ENCODE data around the gene CSMD2. TPM values are rescaled to one million over a fixed set of nuclear protein-coding genes. Genes with fewer than 3 reads are reported as not detected.

The CSMD2 gene
- total and polyA plus RNA-seq, 2 of the 8 experiments (the other 6 are each of a cell fraction or from before 2014, with no cell fraction given) = 7.0 to 14.7 TPM

DNA sequence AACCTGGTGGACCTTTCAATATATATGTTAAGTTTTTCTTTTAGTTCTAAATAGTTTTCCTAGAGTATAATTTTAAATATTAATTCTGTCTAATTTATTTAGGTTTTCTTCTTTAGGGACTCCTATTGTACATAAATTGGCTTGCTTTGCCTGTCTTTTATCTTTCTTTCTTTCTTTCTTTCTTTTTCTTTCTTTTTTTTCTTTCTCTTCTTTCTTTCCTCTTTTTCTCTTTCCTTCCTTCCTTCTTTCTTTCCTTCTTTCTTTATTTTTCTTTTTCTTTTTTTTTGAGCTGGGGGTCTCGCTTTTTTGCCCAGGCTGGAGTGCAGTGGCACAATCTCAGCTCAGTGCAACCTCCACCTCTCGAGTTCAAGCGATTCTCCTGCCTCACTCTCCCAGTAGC lies 657.4 kb downstream of the CSMD2 start:
- Histone ChIP-seq H2BK5ac (ENCODE audit: low read depth, low read length) (no peak overlapping the region), H3K56ac (replicated peaks; ENCODE audit: insufficient read length, low read depth, low read length) (no peak overlapping the region), H2BK12ac (ENCODE audit: low read depth, low read length) (no peak overlapping the region), H2BK15ac (ENCODE audit: low read length) (no peak overlapping the region), H3K27ac (ENCODE audit: low read depth, low read length) (no peak overlapping the region), H3K79me1 (ENCODE audit: low read depth, low read length) (no peaks in the 10 kb centered on the region), H2AK5ac (ENCODE audit: low read depth, low read length) (no peak overlapping the region), H3K4ac (replicated peaks; ENCODE audit: insufficient read length, low read depth, low read length) (no peak overlapping the region), H2BK20ac (ENCODE audit: low read length) (no peak overlapping the region), H3K27me3 (replicated peaks in 1 of 4; ENCODE audit: control insufficient read depth in 3 of 4, extremely low read depth in 1 of 4, insufficient read depth in 3 of 4, low read length in 3 of 4) (no peaks in the 10 kb centered on the region), H3K14ac (ENCODE audit: insufficient read length) (no peak overlapping the region), H2AFZ (ENCODE audit: low read length) (no peak overlapping the region), H3K4me2 (ENCODE audit: insufficient read depth in 1 of 2, low read depth in 2 of 2, low read length in 2 of 2) (no peak overlapping the region), H3K18ac (ENCODE audit: extremely low read depth, low read length) (no peak overlapping the region), H4K91ac (replicated peaks; ENCODE audit: insufficient read length, low read length) (no peak overlapping the region), H3K23me2 (ENCODE audit: low read depth, low read length) (no peaks in the 10 kb centered on the region), H3K9ac (replicated peaks in 1 of 4; ENCODE audit: extremely low read depth in 1 of 4, low read depth in 3 of 4, low read length in 3 of 4) (no peak overlapping the region), H2BK120ac (replicated peaks; ENCODE audit: low read depth, low read length) (no peak overlapping the region), H4K20me1 (replicated peaks in 1 of 2; ENCODE audit: control insufficient read depth in 1 of 2, insufficient read depth in 2 of 2, low read length in 2 of 2) (peaks cover 0 to 2% of the 10 kb centered on the region in 2 experiments), H4K5ac (ENCODE audit: insufficient read length, low read depth, low read length) (no peak overlapping the region), H3K23ac (ENCODE audit: insufficient read length) (no peak overlapping the region), H3K4me1 (replicated peaks in 1 of 4; ENCODE audit: control insufficient read depth in 3 of 4, insufficient read depth in 4 of 4, low read length in 3 of 4) (0 out of 7 replicates have a peak, but pooled peaks cover 0 to 1% (median 0%) of the 10 kb centered on the region in 4 experiments), H3K79me2 (ENCODE audit: control insufficient read depth in 1 of 2, insufficient read depth in 2 of 2, low read length in 2 of 2) (no peaks in the 10 kb centered on the region), H3K36me3 (ENCODE audit: control insufficient read depth in 2 of 4, insufficient read depth in 4 of 4, low read length in 3 of 4) (no peaks in the 10 kb centered on the region; a peak in 1 of 8 replicates), H3K4me3 (ENCODE audit: extremely low read depth in 1 of 4, insufficient read depth in 2 of 4, low read depth in 3 of 4, low read length in 4 of 4) (no peak overlapping the region), H4K8ac (ENCODE audit: extremely low read depth, insufficient read depth, low read length) (no peak overlapping the region), H3K9me3 (ENCODE audit: insufficient read depth in 2 of 2, low read depth in 1 of 2, low read length in 1 of 2) (peaks cover 0 to 6% of the 10 kb centered on the region in 2 experiments; a peak in 2 of 4 replicates)
- 82% methylated on average over 3 of the region's 3 CpGs; no CpG with 5 or more reads in 1 of the 2 experiments for WGBS, 2 experiments (ENCODE audit: extremely low coverage in 1 of 2, insufficient coverage in 1 of 2, insufficient read length in 1 of 2, insufficient replicate concordance in 2 of 2, low coverage in 1 of 2, low lambda C conversion rate in 2 of 2, missing lambda C conversion rate in 1 of 2)
- POLR2A ChIA-PET (ENCODE audit: partially characterized antibody) = no interaction called here
- CTCF ChIA-PET (ENCODE audit: partially characterized antibody) = no interaction called here
- DNase-seq (ENCODE audit: low read depth in 1 of 2, low spot score in 2 of 2) (no peak), FAIRE-seq (no peak)
- TF ChIP-seq HDAC2 (IDR thresholded peaks at IDR 0.05; ENCODE audit: borderline replicate concordance in 1 of 2, low read depth in 2 of 2, low read length in 2 of 2) = no peak
- no peak for TF ChIP-seq RAD21 (IDR thresholded peaks at IDR 0.05 in 1 of 2, conservative IDR thresholded peaks at IDR 0.05 in 1 of 2; ENCODE audit: low read depth in 2 of 2, low read length in 2 of 2)
- no peak for TF ChIP-seq EP300 (IDR thresholded peaks at IDR 0.05; ENCODE audit: borderline replicate concordance in 1 of 2, low read depth in 2 of 2, low read length in 2 of 2)
- no peak for TF ChIP-seq CEBPB (IDR thresholded peaks at IDR 0.05; ENCODE audit: low read depth, low read length)
- TF ChIP-seq, protein P1, sequence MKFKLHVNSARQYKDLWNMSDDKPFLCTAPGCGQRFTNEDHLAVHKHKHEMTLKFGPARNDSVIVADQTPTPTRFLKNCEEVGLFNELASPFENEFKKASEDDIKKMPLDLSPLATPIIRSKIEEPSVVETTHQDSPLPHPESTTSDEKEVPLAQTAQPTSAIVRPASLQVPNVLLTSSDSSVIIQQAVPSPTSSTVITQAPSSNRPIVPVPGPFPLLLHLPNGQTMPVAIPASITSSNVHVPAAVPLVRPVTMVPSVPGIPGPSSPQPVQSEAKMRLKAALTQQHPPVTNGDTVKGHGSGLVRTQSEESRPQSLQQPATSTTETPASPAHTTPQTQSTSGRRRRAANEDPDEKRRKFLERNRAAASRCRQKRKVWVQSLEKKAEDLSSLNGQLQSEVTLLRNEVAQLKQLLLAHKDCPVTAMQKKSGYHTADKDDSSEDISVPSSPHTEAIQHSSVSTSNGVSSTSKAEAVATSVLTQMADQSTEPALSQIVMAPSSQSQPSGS (IDR thresholded peaks at IDR 0.05; ENCODE audit: low read length) = no peak
- TF ChIP-seq CHD2 (IDR thresholded peaks at IDR 0.05; ENCODE audit: low read length) = no peak
- no peak for TF ChIP-seq TEAD4 (IDR thresholded peaks at IDR 0.05; ENCODE audit: low read depth, low read length)
- no peak for TF ChIP-seq NRF1 (IDR thresholded peaks at IDR 0.05; ENCODE audit: low read depth, low read length)
- TF ChIP-seq BRCA1 (IDR thresholded peaks at IDR 0.05; ENCODE audit: low read depth, low read length) = no peak
- no peak for TF ChIP-seq TAF7 (optimal IDR thresholded peaks at IDR 0.05; ENCODE audit: borderline replicate concordance, low read depth, low read length)
